Measurements from ENCODE around the gene CMYA5. TPM values are rescaled to one million over a fixed set of nuclear protein-coding genes. Genes with fewer than 3 reads are reported as not detected.

Gene CMYA5
- total and polyA plus RNA-seq, 2 of the 4 experiments (the other 2 are of a cell fraction) = 0.39 to 0.90 TPM

DNA sequence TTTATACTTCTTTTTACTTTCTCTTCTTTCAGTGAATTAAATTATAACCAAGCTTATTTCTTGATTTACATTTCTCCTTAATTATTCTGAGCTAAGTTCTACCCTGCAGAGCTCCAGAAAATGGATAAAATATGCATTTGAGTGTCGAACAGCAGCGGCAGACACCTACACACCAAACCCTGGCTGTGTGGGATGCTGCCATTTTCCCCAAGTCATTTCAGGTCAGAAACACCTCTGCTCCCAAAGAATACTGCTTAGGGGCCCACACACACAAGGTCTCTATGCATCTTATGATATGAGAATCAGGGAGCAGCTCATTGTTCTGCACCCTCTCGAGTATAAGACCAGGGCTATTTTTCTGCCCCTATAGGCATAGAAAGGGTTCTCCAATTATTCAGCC is 122.3 kb downstream of the CMYA5 start:
- intact Hi-C loops (cut with micrococcal nuclease) (no loop called here), dilution Hi-C loops (cut with HindIII; ENCODE audit: low sequenced_read_pairs, unreplicated experiment) (no loop called here), in situ Hi-C loops (cut with MboI; ENCODE audit: low sequenced_read_pairs) (no loop called here)
- Histone ChIP-seq H3K4me3 (ENCODE audit: insufficient read depth, low read depth, low read length) (no peak overlapping the region), H2AK5ac (ENCODE audit: low read depth, low read length) (no peak overlapping the region), H2AFZ (replicated peaks; ENCODE audit: low read length, poor library complexity) (no peak overlapping the region), H3K56ac (ENCODE audit: extremely low read depth, insufficient read depth, low read length) (no peak overlapping the region), H2BK20ac (ENCODE audit: low read depth, low read length) (no peak overlapping the region), H2BK5ac (ENCODE audit: low read depth, low read length, poor library complexity, severe bottlenecking) (no peak overlapping the region), H3K27ac (ENCODE audit: insufficient read depth, low read length) (no peak overlapping the region), H3K36me3 (ENCODE audit: control insufficient read depth, insufficient read depth, low read length) (no peaks in the 10 kb centered on the region), H3K18ac (ENCODE audit: low read depth, low read length) (no peak overlapping the region), H2BK15ac (ENCODE audit: low read depth, low read length) (no peak overlapping the region), H3K4me1 (ENCODE audit: control insufficient read depth, insufficient read depth, low read length) (no peaks in the 10 kb centered on the region), H3K9me3 (ENCODE audit: control insufficient read depth, insufficient read depth, low read length) (no peaks in the 10 kb centered on the region), H4K5ac (ENCODE audit: low read depth, low read length) (no peak overlapping the region), H2BK120ac (ENCODE audit: low read depth, low read length) (no peak overlapping the region), H3K4me2 (ENCODE audit: low read depth, low read length) (no peak overlapping the region), H3K9me1 (ENCODE audit: insufficient read depth, low read length) (no peaks in the 10 kb centered on the region), H4K8ac (ENCODE audit: low read depth in 2 of 2, low read length in 2 of 2) (no peak overlapping the region), H3K23ac (ENCODE audit: low read depth, low read length) (no peak overlapping the region), H3K27me3 (ENCODE audit: control insufficient read depth, insufficient read depth, low read length) (peaks cover 5% of the 10 kb centered on the region; the same call in 1 of the 2 replicates), H4K91ac (ENCODE audit: insufficient read depth, low read depth, low read length) (no peak overlapping the region), H4K20me1 (ENCODE audit: insufficient read depth, low read length) (no peaks in the 10 kb centered on the region), H2AK9ac (replicated peaks; ENCODE audit: low read depth, low read length, poor library complexity) (no peak overlapping the region), H3K79me1 (ENCODE audit: low read depth in 1 of 2, low read length in 2 of 2) (no peaks in the 10 kb centered on the region), H3K14ac (replicated peaks; ENCODE audit: low read depth, low read length) (no peak overlapping the region), H3K9ac (ENCODE audit: low read depth, low read length) (no peak overlapping the region), H3K4ac (ENCODE audit: low read depth, low read length) (no peak overlapping the region)
- BruUV-seq (replicated peaks) = no TSS peak
- no peak for ATAC-seq (ENCODE audit: low read depth)
- POLR2A ChIA-PET (ENCODE audit: unreplicated experiment) = no interaction called here
- no CpG with 5 or more reads among the region's 3 CpGs for WGBS, 2 experiments (ENCODE audit: extremely low coverage in 2 of 2, insufficient read length in 1 of 2)
- CTCF ChIA-PET = no interaction called here
- DNase-seq = no peak
- TF ChIP-seq RCOR1 (IDR thresholded peaks at IDR 0.05; ENCODE audit: insufficient replicate concordance, low read length) = no peak
- no peak for TF ChIP-seq MAZ (IDR thresholded peaks at IDR 0.05; ENCODE audit: borderline replicate concordance, low read depth, low read length)
- TF ChIP-seq RAD21 (IDR thresholded peaks at IDR 0.05; ENCODE audit: low read length) = no peak
- TF ChIP-seq NFE2L2 (IDR thresholded peaks at IDR 0.05; ENCODE audit: low read depth, low read length) = no peak
- TF ChIP-seq FOS (IDR thresholded peaks at IDR 0.05; ENCODE audit: low read depth, low read length) = no peak
- no peak for TF ChIP-seq MXI1 (IDR thresholded peaks at IDR 0.05; ENCODE audit: borderline replicate concordance, low read depth, low read length)
